Adrenal gland (tissue), 12 donors: ENCODE data around the gene TMEM97. TPM values are rescaled to one million over a fixed set of nuclear protein-coding genes. Genes with fewer than 3 reads are reported as not detected.
"Not testable (repeated sequence)": the region's sequence is repeated elsewhere in the genome, so short reads cannot be mapped to it uniquely, and the experiment has no call there.

ENCODE experiments used
- DNase-seq, 7 donors: peaks; one replicate each; pipeline ENCODE4 v3.0.0-alpha.2; 2019 to 2020
- H3K27ac ChIP-seq, 5 donors: fragments of 200-600 bp; sonication (generic) in 4 of 5; 1 replicate in 3 of 5; 2 replicates in 2 of 5; pipeline versions ENCODE4 v1.5.1 to v1.8.0; 2016 to 2020; ENCODE audit warnings: mild to moderate bottlenecking in 1 of 5
- H3K27me3 ChIP-seq: fragments of 200-600 bp; 2 replicates; pipeline ENCODE4 v1.8.0; 2021
- H3K36me3 ChIP-seq, 2 donors: fragments of 200-600 bp; replicated peaks in 1 of 2; 1 replicate in 1 of 2; 2 replicates in 1 of 2; pipeline versions ENCODE4 v1.5.1 to v1.8.0; 2018 to 2022
- H3K4me1 ChIP-seq, 2 donors: fragments of 200-600 bp; replicated peaks in 1 of 2; 1 replicate in 1 of 2; 2 replicates in 1 of 2; pipeline versions ENCODE4 v1.5.1 to v1.8.0; 2018 to 2021
- H3K4me3 ChIP-seq, 4 donors: fragments of 200-600 bp; sonication (generic) in 3 of 4; one replicate each; pipeline ENCODE4 v1.5.1; 2016 to 2018
- H3K9me3 ChIP-seq, 3 donors: fragments of 200-600 bp; sonication (generic) in 1 of 3; replicated peaks in 1 of 3; 1 replicate in 2 of 3; 2 replicates in 1 of 3; pipeline versions ENCODE4 v1.5.1 to v1.8.0; 2016 to 2021
- POLR2A ChIP-seq, 2 donors: fragments of 450-650 bp; IDR thresholded peaks; one replicate each; pipeline ENCODE4 v1.6.1; 2017; ENCODE audit warnings: antibody characterized with exemption in 2 of 2, mild to moderate bottlenecking in 2 of 2, moderate library complexity in 1 of 2
- WGBS, 4 donors: extraction: QIAGEN DNeasy Blood & Tissue Kit in 2 of 4; methylation state at CpG; one replicate each; pipeline versions ENCODE4 v1.1.5 to v1.1.7; 2013 to 2017; 5-methylcytosine and 5-hydroxymethylcytosine counted together
- intact Hi-C, 2 donors: fragments of 100-400 bp; cut with DNase I; formaldehyde crosslinking; loops; one replicate each; pipeline versions ENCODE4 v1.14.1 to v1.15.0; 2022 to 2023
- polyA plus RNA-seq, 3 donors: library from polyadenylated mRNA; stranded (reverse); fragments of 200-250 nt in 2 of 3; fragments of 350-450 nt in 1 of 3; fragmentation: Illumina TruSeq in 1 of 3; extraction: RNeasy Lipid Tissue Mini Kit (QIAGEN cat#74804) in 1 of 3; gene quantifications; one replicate each; pipeline ENCODE4 v1.2.3, GENCODE V29; 2013 to 2014
- total RNA-seq, 9 donors: library from RNA; depleted of rRNA in 4 of 9; stranded (reverse); fragments of >200 nt in 4 of 9; fragments of 120-200 nt in 1 of 9; fragmentation: NEBNext Ultra II Directional in 1 of 9; extraction: Animal tissue kit (Norgen Biotek cat#: 25700) in 1 of 9; gene quantifications; one replicate each; pipeline versions ENCODE4 v1.1.0 to v1.2.4, GENCODE V29; 2013 to 2023
- TF ChIP-seq, protein P1 (sequence below), 6 experiments: fragments of 450-650 bp in 4 of 6; fragments of 200-600 bp in 2 of 6; sonication (generic) in 1 of 6; IDR thresholded peaks; 1 replicate in 5 of 6; 2 replicates in 1 of 6; pipeline versions ENCODE4 v1.5.1 to v1.8.0; 2016 to 2021; ENCODE audit warnings: antibody characterized with exemption in 6 of 6, mild to moderate bottlenecking in 2 of 6, moderate library complexity in 1 of 6
- donor health status: healthy with polysubstance abuse.
- donor health status: Bipolar disorder and iron deficiency.
- donor health status: DM: yes; HTN: yes; CAD: no.
- donor health status: DM: no; HTN: no; CAD: no.
- donor health status: DM: no; HTN: no; CAD: no.
- donor health status: DM: yes; HTN: yes; CAD: no.

Gene TMEM97
- total and polyA plus RNA-seq, 12 donors = 6.5 to 779 (median 33.8) TPM

DNA sequence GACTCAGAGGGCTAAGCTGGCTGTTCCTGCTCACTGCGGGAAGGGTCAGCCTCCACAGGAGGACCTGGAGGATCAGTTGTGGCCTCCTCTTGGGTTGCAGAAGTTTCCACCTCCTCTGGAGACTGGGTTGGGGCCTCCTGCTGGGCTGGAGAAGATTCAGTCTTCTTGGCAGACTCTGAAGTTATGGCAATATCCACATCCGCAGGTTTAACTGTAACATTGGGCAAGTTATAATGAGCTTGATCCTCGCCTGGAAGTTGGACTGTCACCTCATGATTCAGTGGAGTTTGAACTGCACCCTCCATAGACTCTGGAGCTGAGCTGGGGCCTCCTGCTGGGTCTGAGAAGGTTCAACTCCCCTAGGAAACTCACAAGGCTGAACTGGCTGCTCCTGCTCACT lies 47.6 kb upstream of the TMEM97 start:
- DNase-seq = no peak

DNA sequence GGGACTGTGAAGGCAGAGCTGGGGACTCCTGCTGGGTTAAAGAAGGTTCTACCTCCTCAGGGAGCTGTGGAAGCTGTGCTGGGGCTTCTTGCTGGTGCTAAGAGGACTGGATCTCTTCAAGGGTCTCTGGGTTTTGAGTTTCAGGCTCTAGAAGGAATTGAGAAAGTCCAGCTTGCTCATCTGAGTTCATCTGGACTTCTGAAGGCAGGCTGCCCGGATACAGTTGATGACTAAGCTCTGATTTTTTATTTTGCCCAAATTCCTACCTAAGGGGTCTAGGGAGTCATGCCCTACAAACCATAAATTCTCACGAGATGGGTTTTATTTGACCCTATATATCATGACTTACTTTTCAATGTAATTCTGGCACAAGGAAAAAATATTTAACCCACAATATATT lies 46.8 kb upstream of the TMEM97 start:
- TF ChIP-seq POLR2A (IDR thresholded peaks at IDR 0.05) = no peak
- TF ChIP-seq, protein P1, sequence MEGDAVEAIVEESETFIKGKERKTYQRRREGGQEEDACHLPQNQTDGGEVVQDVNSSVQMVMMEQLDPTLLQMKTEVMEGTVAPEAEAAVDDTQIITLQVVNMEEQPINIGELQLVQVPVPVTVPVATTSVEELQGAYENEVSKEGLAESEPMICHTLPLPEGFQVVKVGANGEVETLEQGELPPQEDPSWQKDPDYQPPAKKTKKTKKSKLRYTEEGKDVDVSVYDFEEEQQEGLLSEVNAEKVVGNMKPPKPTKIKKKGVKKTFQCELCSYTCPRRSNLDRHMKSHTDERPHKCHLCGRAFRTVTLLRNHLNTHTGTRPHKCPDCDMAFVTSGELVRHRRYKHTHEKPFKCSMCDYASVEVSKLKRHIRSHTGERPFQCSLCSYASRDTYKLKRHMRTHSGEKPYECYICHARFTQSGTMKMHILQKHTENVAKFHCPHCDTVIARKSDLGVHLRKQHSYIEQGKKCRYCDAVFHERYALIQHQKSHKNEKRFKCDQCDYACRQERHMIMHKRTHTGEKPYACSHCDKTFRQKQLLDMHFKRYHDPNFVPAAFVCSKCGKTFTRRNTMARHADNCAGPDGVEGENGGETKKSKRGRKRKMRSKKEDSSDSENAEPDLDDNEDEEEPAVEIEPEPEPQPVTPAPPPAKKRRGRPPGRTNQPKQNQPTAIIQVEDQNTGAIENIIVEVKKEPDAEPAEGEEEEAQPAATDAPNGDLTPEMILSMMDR (IDR thresholded peaks at IDR 0.05) = no peak
- WGBS, 4 donors = 51 to 75% (median 56%) methylated on average over 2 of the region's 2 CpGs
- Histone ChIP-seq H3K27me3 (no peaks in the 10 kb centered on the region), H3K4me1 (no peaks in the 10 kb centered on the region), H3K36me3 (no peaks in the 10 kb centered on the region), H3K27ac (no peak overlapping the region), H3K4me3 (no peak overlapping the region), H3K9me3 (no peaks in the 10 kb centered on the region)
- intact Hi-C loops = no loop called here
- no peak for DNase-seq

More for the DNA sequence above, 47.6 kb upstream of the TMEM97 start:
- Histone ChIP-seq H3K27me3 (no peaks in the 10 kb centered on the region), H3K4me1 (no peaks in the 10 kb centered on the region), H3K9me3 (no peaks in the 10 kb centered on the region), H3K27ac (no peak overlapping the region), H3K4me3 (no peak overlapping the region), H3K36me3 (no peaks in the 10 kb centered on the region)
- WGBS, 4 donors = 81 to 100% (median 91%) methylated on average over 1 to 3 of the region's 3 CpGs
- no peak for TF ChIP-seq POLR2A (IDR thresholded peaks at IDR 0.05)
- TF ChIP-seq, protein P1 (IDR thresholded peaks at IDR 0.05) = no peak
- intact Hi-C loops = no loop called here

DNA sequence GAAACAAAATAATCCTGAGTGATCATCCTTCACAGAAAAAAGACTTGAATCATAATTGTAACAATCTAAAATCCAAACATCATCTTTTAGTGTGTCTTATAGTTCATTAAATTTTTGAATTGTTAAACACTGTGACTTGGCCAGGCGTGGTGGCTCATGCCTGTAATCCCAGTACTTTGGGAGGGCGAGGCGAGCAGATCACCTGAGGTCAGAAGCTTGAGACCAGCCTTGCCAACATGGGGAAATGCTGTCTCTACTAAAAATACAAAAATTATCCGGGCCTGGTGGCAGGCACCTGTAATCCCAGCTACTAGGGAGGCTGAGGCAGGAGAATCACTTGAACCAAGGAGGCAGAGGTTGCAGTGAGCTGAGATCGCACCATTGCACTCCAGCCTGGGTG lies 45.7 kb upstream of the TMEM97 start:
- H3K9me3 ChIP-seq, H3K36me3 ChIP-seq, H3K4me1 ChIP-seq, H3K27ac ChIP-seq, DNase-seq, H3K4me3 ChIP-seq, intact Hi-C loops, H3K27me3 ChIP-seq: not testable (repeated sequence)
- 72 to 90% (median 85%) methylated on average over 5 of the region's 5 CpGs for WGBS, 4 donors

DNA sequence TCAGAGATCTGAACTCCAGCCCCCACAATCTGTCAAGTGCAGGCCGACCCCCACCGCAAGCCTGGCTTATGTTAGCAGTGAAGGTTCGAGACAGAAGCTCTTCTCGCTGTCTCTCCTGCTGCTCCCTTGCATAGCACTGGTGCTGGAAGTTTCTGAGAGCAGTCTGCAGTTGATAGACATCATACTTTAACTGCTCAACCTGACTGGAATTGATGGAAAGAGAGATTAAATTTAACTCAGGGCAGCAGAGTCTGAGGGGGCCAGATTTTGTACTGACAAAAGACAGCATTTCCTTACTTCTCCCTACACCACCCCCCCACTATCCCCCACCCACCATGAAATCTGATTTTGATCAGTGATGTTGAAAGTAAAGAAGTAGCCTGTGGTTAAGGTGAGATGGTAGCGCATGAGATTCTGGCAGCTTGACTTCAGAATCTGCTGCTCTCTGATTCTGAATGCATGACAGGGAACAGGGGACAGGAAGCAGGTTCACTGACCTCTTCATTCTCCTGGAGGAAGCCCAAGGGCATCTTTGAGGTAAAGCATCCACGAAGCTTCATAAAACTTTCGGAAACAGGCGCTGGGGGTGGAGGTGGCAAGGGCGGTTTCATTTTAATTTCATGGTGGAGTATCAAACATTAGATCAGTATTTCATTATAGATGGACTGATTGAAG lies 44.3 kb upstream of the TMEM97 start:
- Histone ChIP-seq H3K4me1 (no peaks in the 10 kb centered on the region), H3K4me3 (no peak overlapping the region), H3K27ac (no peak overlapping the region), H3K9me3 (no peaks in the 10 kb centered on the region), H3K36me3 (no peaks in the 10 kb centered on the region), H3K27me3 (no peaks in the 10 kb centered on the region)
- DNase-seq = no peak
- WGBS, 4 donors = 81 to 84% (median 82%) methylated on average over 9 of the region's 9 CpGs
- no peak for TF ChIP-seq POLR2A (IDR thresholded peaks at IDR 0.05)
- TF ChIP-seq, protein P1 (IDR thresholded peaks at IDR 0.05) = no peak
- intact Hi-C loops = no loop called here

DNA sequence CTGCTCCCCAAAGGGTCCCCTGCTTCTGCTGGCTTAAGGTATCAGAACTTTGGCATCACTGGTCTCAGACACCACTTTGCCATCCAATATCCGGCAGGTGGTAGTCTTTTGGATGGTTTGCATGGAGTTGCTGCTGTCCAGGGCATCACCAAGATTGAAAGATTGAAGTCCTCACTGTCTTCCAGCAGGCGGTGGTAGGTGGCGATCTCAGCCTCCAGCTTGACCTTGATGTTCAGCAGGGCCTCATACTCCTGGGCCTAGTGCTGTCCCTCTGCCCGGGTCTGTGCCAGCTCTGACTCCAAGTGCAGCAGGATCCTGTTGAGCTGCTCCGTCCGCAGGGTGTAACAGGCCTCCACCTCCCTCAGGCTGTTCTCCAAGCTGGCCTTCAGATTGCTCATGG lies 43.0 kb upstream of the TMEM97 start:
- no peak for DNase-seq
- intact Hi-C loops = no loop called here
- H3K4me3 ChIP-seq = no peak overlapping the region

More for the DNA sequence above, 43.0 kb upstream of the TMEM97 start:
- no peaks in the 10 kb centered on the region for H3K36me3 ChIP-seq
- WGBS, 4 donors = 82 to 100% (median 87%) methylated on average over 1 to 6 of the region's 6 CpGs
- H3K9me3 ChIP-seq = no peaks in the 10 kb centered on the region
- no peaks in the 10 kb centered on the region for H3K4me1 ChIP-seq
- no peak overlapping the region for H3K27ac ChIP-seq
- no peaks in the 10 kb centered on the region for H3K27me3 ChIP-seq
- TF ChIP-seq POLR2A (IDR thresholded peaks at IDR 0.05) = no peak
- TF ChIP-seq, protein P1 (IDR thresholded peaks at IDR 0.05) = no peak
